Thymus (tissue), 11 donors: ENCODE results near the gene ASTN2. TPM values are rescaled to one million over a fixed set of nuclear protein-coding genes. Genes with fewer than 3 reads are reported as not detected.
"Not testable (repeated sequence)": the region's sequence is repeated elsewhere in the genome, so short reads cannot be mapped to it uniquely, and the experiment has no call there.

Source experiments
- DNase-seq, 9 donors: peaks; one replicate each; pipeline ENCODE4 v3.0.0-alpha.2; 2013; ENCODE audit warnings: low spot score in 9 of 9, low read depth in 6 of 9, missing footprints in 1 of 9
- H3K27ac ChIP-seq, 2 donors: one replicate each; pipeline ENCODE4 v1.5.1; 2013; ENCODE audit warnings: control low read depth in 1 of 2, low read depth in 1 of 2, low read length in 1 of 2, mild to moderate bottlenecking in 1 of 2, moderate library complexity in 1 of 2
- H3K27me3 ChIP-seq, 2 donors: one replicate each; pipeline ENCODE4 v1.5.1; 2013; ENCODE audit warnings: low read length in 1 of 2; ENCODE audit not compliant: control insufficient read depth in 2 of 2, insufficient read depth in 1 of 2
- H3K36me3 ChIP-seq, 2 donors: one replicate each; pipeline ENCODE4 v1.5.1; 2013; ENCODE audit warnings: low read length in 1 of 2, mild to moderate bottlenecking in 1 of 2, moderate library complexity in 1 of 2; ENCODE audit not compliant: control insufficient read depth in 2 of 2, insufficient read depth in 2 of 2
- H3K4me1 ChIP-seq, 2 donors: one replicate each; pipeline ENCODE4 v1.5.1; 2013; ENCODE audit warnings: low read length in 2 of 2; ENCODE audit not compliant: control insufficient read depth in 2 of 2, insufficient read depth in 2 of 2
- H3K4me3 ChIP-seq, 2 donors: one replicate each; pipeline ENCODE4 v1.5.1; 2013; ENCODE audit warnings: low read length in 2 of 2, control low read depth in 1 of 2, mild to moderate bottlenecking in 1 of 2
- H3K9me3 ChIP-seq, 2 donors: one replicate each; pipeline ENCODE4 v1.5.1; 2013; ENCODE audit warnings: low read length in 1 of 2, mild to moderate bottlenecking in 1 of 2; ENCODE audit not compliant: control insufficient read depth in 2 of 2, insufficient read depth in 1 of 2
- WGBS: extraction: QIAGEN DNeasy Blood & Tissue Kit; methylation state at CpG from one replicate; pipeline ENCODE4 v1.1.7; 2013; 5-methylcytosine and 5-hydroxymethylcytosine counted together
- polyA plus RNA-seq: library from polyadenylated mRNA; stranded (reverse); fragments of 200-250 nt; gene quantifications from one replicate; pipeline ENCODE4 v1.2.3, GENCODE V29; 2013
- total RNA-seq: library from RNA; stranded (reverse); fragments of 120-200 nt; gene quantifications from one replicate; pipeline ENCODE4 v1.2.4, GENCODE V29; 2013
- donor health status: healthy.

Gene ASTN2
- total and polyA plus RNA-seq, 2 donors, result 5.8 to 5.9 TPM

DNA sequence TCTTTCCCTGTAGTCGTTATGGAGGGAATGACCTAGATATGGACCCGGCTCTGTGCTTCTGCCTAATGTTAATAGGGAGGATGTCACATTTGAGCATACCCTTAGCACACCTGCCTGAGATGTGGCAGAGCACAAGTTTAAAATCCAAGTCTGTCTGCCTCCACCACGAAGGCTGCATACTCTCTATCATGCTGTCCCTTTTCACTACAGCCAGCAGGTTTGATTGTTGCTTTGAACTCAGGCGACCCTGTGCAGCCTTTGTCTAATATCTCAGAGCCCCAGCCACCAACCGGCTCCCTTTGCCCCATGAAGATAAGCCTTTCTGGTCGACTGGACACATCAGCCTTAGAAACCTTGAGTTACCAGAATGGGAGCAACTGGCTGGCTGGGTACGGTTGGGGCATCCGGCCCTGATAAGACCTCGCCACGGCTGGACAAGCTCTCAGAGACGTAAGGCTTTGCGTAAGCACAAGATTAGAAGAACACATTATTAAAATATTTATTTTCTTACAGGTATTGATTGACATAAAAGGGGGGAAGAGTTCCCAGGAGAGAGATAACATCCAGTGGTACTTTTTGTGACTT is 949.8 kb downstream of the ASTN2 start:
- H3K9me3 ChIP-seq, result no peaks in the 10 kb centered on the region
- no peak overlapping the region for H3K4me3 ChIP-seq
- no peaks in the 10 kb centered on the region for H3K4me1 ChIP-seq
- H3K36me3 ChIP-seq, result no peaks in the 10 kb centered on the region
- no peaks in the 10 kb centered on the region for H3K27me3 ChIP-seq
- no peak overlapping the region for H3K27ac ChIP-seq
- no peak for DNase-seq
- WGBS, result 93% methylated on average over 12 of the region's 12 CpGs

- no peak for DNase-seq
- Histone ChIP-seq H3K27ac (no peak overlapping the region), H3K4me1 (no peaks in the 10 kb centered on the region)
These were observed 950.4 kb downstream of the ASTN2 start for GRCh38 chr9:116464423-116464822.

DNA sequence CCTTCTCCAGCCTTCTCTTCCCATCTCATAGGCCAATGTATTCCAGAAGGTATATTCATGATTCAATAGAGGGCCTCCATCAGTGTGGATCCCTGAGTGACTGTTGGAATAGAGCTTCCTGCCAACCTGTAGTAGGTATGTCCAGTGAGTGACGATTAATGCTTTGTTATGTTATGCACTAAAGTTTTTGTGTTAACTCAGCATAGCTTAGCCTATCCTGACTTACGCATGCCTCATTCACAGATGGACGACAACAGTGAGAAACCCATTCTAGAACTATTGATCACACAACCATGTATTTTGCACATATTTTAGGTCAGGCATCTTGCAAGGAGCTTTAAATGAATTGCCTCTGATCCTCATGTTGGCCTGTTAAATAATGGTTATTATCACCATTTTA is 953.2 kb downstream of the ASTN2 start:
- Histone ChIP-seq H3K9me3 (no peaks in the 10 kb centered on the region), H3K27me3 (no peaks in the 10 kb centered on the region), H3K27ac (no peak overlapping the region), H3K4me1 (no peaks in the 10 kb centered on the region), H3K36me3 (no peaks in the 10 kb centered on the region), H3K4me3 (no peak overlapping the region)
- no peak for DNase-seq
- WGBS, result 99% methylated on average over 3 of the region's 3 CpGs

More at GRCh38 chr9:116464423-116464822, 950.4 kb downstream of the ASTN2 start:
- no peaks in the 10 kb centered on the region for H3K27me3 ChIP-seq
- H3K4me3 ChIP-seq, result no peak overlapping the region
- no peaks in the 10 kb centered on the region for H3K9me3 ChIP-seq
- H3K36me3 ChIP-seq, result no peaks in the 10 kb centered on the region

GRCh38 chr9:116460026-116460425 is 954.8 kb downstream of the ASTN2 start:
- Histone ChIP-seq H3K27me3 (no peaks in the 10 kb centered on the region), H3K36me3 (no peaks in the 10 kb centered on the region), H3K9me3 (no peaks in the 10 kb centered on the region), H3K4me3 (no peak overlapping the region), H3K27ac (no peak overlapping the region), H3K4me1 (no peaks in the 10 kb centered on the region)
- WGBS, result 90% methylated on average over 2 of the region's 2 CpGs
- no peak for DNase-seq

GRCh38 chr9:116459576-116459975 is 955.3 kb downstream of the ASTN2 start:
- no peaks in the 10 kb centered on the region for H3K36me3 ChIP-seq
- H3K4me3 ChIP-seq, result no peak overlapping the region
- WGBS, result 93% methylated on average over 3 of the region's 3 CpGs
- H3K27me3 ChIP-seq, result no peaks in the 10 kb centered on the region
- no peaks in the 10 kb centered on the region for H3K9me3 ChIP-seq
- no peaks in the 10 kb centered on the region for H3K4me1 ChIP-seq
- no peak overlapping the region for H3K27ac ChIP-seq
- DNase-seq, result no peak

GRCh38 chr9:116456490-116457088 is 958.3 kb downstream of the ASTN2 start:
- no peak overlapping the region for H3K27ac ChIP-seq
- H3K4me3 ChIP-seq, result no peak overlapping the region
- H3K9me3 ChIP-seq, result no peaks in the 10 kb centered on the region
- H3K36me3 ChIP-seq, result no peaks in the 10 kb centered on the region
- 93% methylated on average over 2 of the region's 2 CpGs for whole genome bisulfite sequencing
- no peaks in the 10 kb centered on the region for H3K27me3 ChIP-seq
- no peak for DNase-seq
- no peaks in the 10 kb centered on the region for H3K4me1 ChIP-seq

GRCh38 chr9:116454539-116454938 is 960.3 kb downstream of the ASTN2 start:
- not testable (repeated sequence) for H3K4me1 ChIP-seq, H3K9me3 ChIP-seq, H3K4me3 ChIP-seq, DNase-seq, H3K36me3 ChIP-seq, H3K27me3 ChIP-seq, H3K27ac ChIP-seq
- 95% methylated on average over 4 of the region's 4 CpGs for WGBS

GRCh38 chr9:116453785-116454184 is 961.1 kb downstream of the ASTN2 start:
- H3K4me3 ChIP-seq, result no peak overlapping the region
- no peaks in the 10 kb centered on the region for H3K4me1 ChIP-seq
- no peak overlapping the region for H3K27ac ChIP-seq
- H3K27me3 ChIP-seq, result no peaks in the 10 kb centered on the region
- H3K9me3 ChIP-seq, result no peaks in the 10 kb centered on the region
- WGBS, result 100% methylated on average over 1 of the region's 1 CpG
- no peaks in the 10 kb centered on the region for H3K36me3 ChIP-seq
- no peak for DNase-seq

DNA sequence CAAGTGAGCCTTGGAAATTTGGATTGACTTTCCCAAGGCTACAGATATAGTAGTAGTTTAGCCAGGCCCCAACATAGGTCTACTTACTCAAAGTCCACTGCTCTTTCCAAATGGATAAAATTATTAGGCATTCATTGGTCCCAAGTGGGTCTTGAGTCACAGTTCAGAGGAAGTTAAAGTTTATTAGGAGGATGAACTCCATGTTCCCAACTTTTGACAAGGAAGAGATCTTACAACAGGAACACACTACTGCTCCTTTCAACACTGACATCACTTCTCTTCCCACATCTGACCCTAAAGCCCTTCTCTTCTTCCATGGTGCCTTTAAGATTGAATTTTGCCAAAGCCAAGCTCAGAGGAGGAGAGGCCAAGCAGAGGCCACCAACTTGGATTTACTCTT is 962.2 kb downstream of the ASTN2 start:
- no peak overlapping the region for H3K4me3 ChIP-seq
- no peaks in the 10 kb centered on the region for H3K36me3 ChIP-seq
- H3K4me1 ChIP-seq, result no peaks in the 10 kb centered on the region
- DNase-seq, result no peak
- H3K27me3 ChIP-seq, result no peaks in the 10 kb centered on the region
- H3K9me3 ChIP-seq, result no peaks in the 10 kb centered on the region
- no peak overlapping the region for H3K27ac ChIP-seq
